Smooth muscle cell (in vitro differentiated cells): Measurements from ENCODE around the gene PPARG. TPM values are rescaled to one million over a fixed set of nuclear protein-coding genes. Genes with fewer than 3 reads are reported as not detected.

Experiments
- DNase-seq: peaks from one replicate; lab custom pipeline; 2025; ENCODE audit not compliant: unreplicated experiment; lab: John Stamatoyannopoulos, UW
- H2AFZ ChIP-seq: fragments of 200-600 bp; sonication (generic); 2 replicates; pipeline ENCODE4 v1.6.0; 2016; ENCODE audit warnings: antibody characterized with exemption, low read depth, mild to moderate bottlenecking
- H3F3A ChIP-seq: fragments of 200-600 bp; sonication (generic); 2 replicates; pipeline ENCODE4 v1.6.0; 2017; ENCODE audit warnings: antibody characterized with exemption, low read depth
- H3K27ac ChIP-seq: fragments of 200-600 bp; sonication (generic); 2 replicates; pipeline ENCODE4 v1.5.1; 2016; ENCODE audit warnings: low read depth, mild to moderate bottlenecking
- H3K27me3 ChIP-seq: fragments of 200-600 bp; sonication (generic); 2 replicates; pipeline ENCODE4 v1.6.1; 2016; ENCODE audit warnings: low read depth, mild to moderate bottlenecking
- H3K36me3 ChIP-seq: fragments of 200-600 bp; sonication (generic); 2 replicates; pipeline ENCODE4 v1.5.1; 2016; ENCODE audit warnings: low read depth
- H3K4me1 ChIP-seq: fragments of 200-600 bp; sonication (generic); 2 replicates; pipeline ENCODE4 v1.5.1; 2016; ENCODE audit warnings: low read depth
- H3K4me2 ChIP-seq: fragments of 200-600 bp; sonication (generic); 2 replicates; pipeline ENCODE4 v1.6.0; 2016; ENCODE audit warnings: mild to moderate bottlenecking
- H3K4me3 ChIP-seq: fragments of 200-600 bp; sonication (generic); 2 replicates; pipeline ENCODE4 v1.5.1; 2016; ENCODE audit warnings: mild to moderate bottlenecking
- H3K79me2 ChIP-seq: fragments of 200-600 bp; sonication (generic); 2 replicates; pipeline ENCODE4 v1.6.0; 2016; ENCODE audit warnings: low read depth, mild to moderate bottlenecking
- H3K9ac ChIP-seq: fragments of 200-600 bp; sonication (generic); 2 replicates; pipeline ENCODE4 v1.6.0; 2016; ENCODE audit warnings: low read depth
- H3K9me3 ChIP-seq: fragments of 200-600 bp; sonication (generic); replicated peaks from 2 replicates; pipeline ENCODE4 v1.5.1; 2016; ENCODE audit warnings: low read depth
- H4K20me1 ChIP-seq: fragments of 200-600 bp; sonication (generic); 2 replicates; pipeline ENCODE4 v1.6.0; 2016; ENCODE audit warnings: low read depth
- CTCF ChIP-seq: fragments of 200-600 bp; sonication (generic); IDR thresholded peaks from 2 replicates; pipeline ENCODE4 v1.5.1; 2017; ENCODE audit warnings: borderline replicate concordance, mild to moderate bottlenecking, antibody characterized with exemption; ENCODE audit not compliant: insufficient read depth, poor library complexity, severe bottlenecking
- WGBS: methylation state at CpG from one replicate; pipeline ENCODE4 v1.1.7; 2016; ENCODE audit warnings: low lambda C conversion rate; 5-methylcytosine and 5-hydroxymethylcytosine counted together
- polyA plus RNA-seq: library from polyadenylated mRNA; unstranded; fragments of >200 nt; fragmentation: Nextera tagmentation; extraction: Ambion mirVana; gene quantifications from 2 replicates; pipeline ENCODE4 v1.2.1, GENCODE V29; 2016
- total RNA-seq: library from RNA; depleted of rRNA; stranded (reverse); fragments of >200 nt; gene quantifications from 2 replicates; pipeline ENCODE4 v1.2.3, GENCODE V29; 2014

PPARG gene
- total and polyA plus RNA-seq, 2 experiments from 2014 or later, result 1.5 to 8.5 TPM

- H3K9me3 ChIP-seq, result no peaks in the 10 kb centered on the region
- no peaks in the 10 kb centered on the region for H3K27me3 ChIP-seq
- H3F3A ChIP-seq, result peaks cover 10% of the 10 kb centered on the region
- no peaks in the 10 kb centered on the region for H3K79me2 ChIP-seq
- no peaks in the 10 kb centered on the region for H4K20me1 ChIP-seq
- peak overlapping the region; percentile 75 for H3K4me2 ChIP-seq
- H2AFZ ChIP-seq, result no peak overlapping the region
- peaks cover 9% of the 10 kb centered on the region for H3K4me1 ChIP-seq
- DNase-seq, result no peak
- 87% methylated on average over 10 of the region's 10 CpGs for WGBS
- TF ChIP-seq CTCF, result no peak
- H3K9ac ChIP-seq, result no peak overlapping the region
- no peaks in the 10 kb centered on the region for H3K36me3 ChIP-seq
- H3K4me3 ChIP-seq, result peak overlapping the region; percentile 5
- peak overlapping the region; percentile 46 for H3K27ac ChIP-seq
These were observed 155.1 kb downstream of the PPARG start for GRCh38 chr3:12443781-12444522.

GRCh38 chr3:12444582-12445471 lies 156.0 kb downstream of the PPARG start:
- Histone ChIP-seq H3K36me3 (no peaks in the 10 kb centered on the region), H3K9ac (no peak overlapping the region), H3F3A (peaks cover 10% of the 10 kb centered on the region), H3K27ac (peak overlapping the region; percentile 46), H3K4me2 (peak overlapping the region; percentile 75), H3K79me2 (no peaks in the 10 kb centered on the region), H3K9me3 (no peaks in the 10 kb centered on the region), H3K27me3 (no peaks in the 10 kb centered on the region), H4K20me1 (no peaks in the 10 kb centered on the region), H3K4me1 (peaks cover 9% of the 10 kb centered on the region), H2AFZ (peak overlapping the region; percentile 20), H3K4me3 (peak overlapping the region; percentile 5)
- TF ChIP-seq CTCF, result no peak
- WGBS, result 18% methylated on average over 24 of the region's 24 CpGs
- no peak for DNase-seq

- Histone ChIP-seq H3K4me2 (no peak overlapping the region), H3K9ac (no peak overlapping the region), H2AFZ (no peak overlapping the region)
These were observed 156.8 kb downstream of the PPARG start for GRCh38 chr3:12445523-12446240.

More at GRCh38 chr3:12445523-12446240, 156.8 kb downstream of the PPARG start:
- Histone ChIP-seq H3K36me3 (no peaks in the 10 kb centered on the region), H3K79me2 (no peaks in the 10 kb centered on the region), H3K4me1 (peaks cover 9% of the 10 kb centered on the region), H3F3A (peaks cover 10% of the 10 kb centered on the region), H3K27ac (peak overlapping the region; percentile 46), H4K20me1 (no peaks in the 10 kb centered on the region), H3K4me3 (no peak overlapping the region), H3K9me3 (no peaks in the 10 kb centered on the region), H3K27me3 (no peaks in the 10 kb centered on the region)
- 88% methylated on average over 8 of the region's 8 CpGs for WGBS
- no peak for DNase-seq
- no peak for TF ChIP-seq CTCF
